ENCODE measurements around the gene OSCAR.
"Not testable (repeated sequence)": the region's sequence is repeated elsewhere in the genome, so short reads cannot be mapped to it uniquely, and the experiment has no call there.

The OSCAR gene

GRCh38 chr19:54127688-54128440, 27.3 kb upstream of the OSCAR start:
- DNase-seq (ENCODE audit: low read depth, low spot score): no peak

- no peak for DNase-seq (ENCODE audit: low read depth, low spot score)
Measured at GRCh38 chr19:54125713-54126112, 25.1 kb upstream of the OSCAR start.

- no peak for DNase-seq (ENCODE audit: low read depth, low spot score)
Measured at GRCh38 chr19:54124393-54124792, 23.8 kb upstream of the OSCAR start.

GRCh38 chr19:54123682-54124081, 23.1 kb upstream of the OSCAR start:
- no peak for DNase-seq (ENCODE audit: low read depth, low spot score)

- DNase-seq (ENCODE audit: low read depth, low spot score): no peak
Measured at GRCh38 chr19:54121259-54121658, 20.7 kb upstream of the OSCAR start.

GRCh38 chr19:54115109-54116063, 14.8 kb upstream of the OSCAR start, which contains the start of the genes PRPF31 and TFPT:
PRPF31 (plus strand) TSS chr19:54115754; CDS start chr19:54118279, 2,525 bp downstream.
TFPT (minus strand) TSS chr19:54115657; CDS start chr19:54115269, 388 bp downstream.
- peak; percentile 99 for DNase-seq (ENCODE audit: low read depth, low spot score)

- peak; percentile 59 for DNase-seq (ENCODE audit: low read depth, low spot score)
Measured at GRCh38 chr19:54114340-54115108, 13.9 kb upstream of the OSCAR start.

GRCh38 chr19:54109651-54110050, 9.0 kb upstream of the OSCAR start:
- DNase-seq (ENCODE audit: low read depth, low spot score): no peak

- no peak for DNase-seq (ENCODE audit: low read depth, low spot score)
Measured at GRCh38 chr19:54108496-54108895, 7.9 kb upstream of the OSCAR start.

- no peak for DNase-seq (ENCODE audit: low read depth, low spot score)
Measured at GRCh38 chr19:54107876-54108490, 7.4 kb upstream of the OSCAR start.

GRCh38 chr19:54106716-54107115, 6.1 kb upstream of the OSCAR start:
- no peak for DNase-seq (ENCODE audit: low read depth, low spot score)

GRCh38 chr19:54105796-54106195, 5.2 kb upstream of the OSCAR start:
- no peak for DNase-seq (ENCODE audit: low read depth, low spot score)

- no peak for DNase-seq (ENCODE audit: low read depth, low spot score)
Measured at GRCh38 chr19:54104998-54105715, 4.6 kb upstream of the OSCAR start.

GRCh38 chr19:54102421-54103169, 2.0 kb upstream of the OSCAR start, which contains the start of gene NDUFA3:
NDUFA3 (plus strand) TSS chr19:54102855; CDS start chr19:54102879, 24 bp downstream.
- peak; percentile 100 for DNase-seq (ENCODE audit: low read depth, low spot score)

GRCh38 chr19:54099903-54100255, 724 bp downstream of the OSCAR start:
- DNase-seq (ENCODE audit: low read depth, low spot score): not testable (repeated sequence)

- DNase-seq (ENCODE audit: low read depth, low spot score): no peak
Measured at GRCh38 chr19:54099190-54099902, 1.3 kb downstream of the OSCAR start.

GRCh38 chr19:54096617-54097106, 3.9 kb downstream of the OSCAR start:
- DNase-seq (ENCODE audit: low read depth, low spot score): peak; percentile 14

GRCh38 chr19:54095859-54096616, 4.6 kb downstream of the OSCAR start:
- DNase-seq (ENCODE audit: low read depth, low spot score): peak; percentile 72
